GM12801 (cell line): ENCODE results near the gene TRIM39.

Source experiments
- CTCF ChIP-seq: IDR thresholded peaks from one replicate; pipeline ENCODE4 v1.5.1; 2011; ENCODE audit warnings: control low read depth; ENCODE audit not compliant: insufficient read length; ENCODE audit errors: extremely low read depth

Gene TRIM39

GRCh38 chr6:30380464-30380863, 53.7 kb downstream of the TRIM39 start:
- no peak for TF ChIP-seq CTCF

GRCh38 chr6:30386166-30386565, 59.4 kb downstream of the TRIM39 start:
- TF ChIP-seq CTCF, result no peak

DNA sequence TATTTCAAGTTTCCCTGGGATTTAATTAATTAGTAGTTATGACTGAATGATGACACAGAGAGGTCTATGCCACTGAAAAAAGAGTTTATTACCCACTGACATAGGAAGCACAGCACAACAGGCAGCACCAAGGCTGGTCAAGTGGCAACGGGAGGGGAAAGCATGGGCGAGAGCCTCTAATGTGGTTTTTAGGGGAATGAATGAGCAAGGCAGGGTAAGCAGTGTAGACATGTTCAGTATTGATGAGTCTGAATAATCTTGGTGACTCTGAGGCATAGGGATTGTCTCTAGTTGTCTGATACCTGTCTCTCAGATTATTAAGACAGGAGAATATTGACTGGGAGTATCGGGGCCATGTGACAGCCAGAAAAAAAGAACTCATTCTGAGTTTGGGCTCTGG, 64.5 kb downstream of the TRIM39 start:
- no peak for TF ChIP-seq CTCF
